ENCODE results near the gene AADAC. TPM values are rescaled to one million over a fixed set of nuclear protein-coding genes. Genes with fewer than 3 reads are reported as not detected.

AADAC gene
- total RNA-seq, 1 experiment from 2014 or later = 0.43 TPM

DNA sequence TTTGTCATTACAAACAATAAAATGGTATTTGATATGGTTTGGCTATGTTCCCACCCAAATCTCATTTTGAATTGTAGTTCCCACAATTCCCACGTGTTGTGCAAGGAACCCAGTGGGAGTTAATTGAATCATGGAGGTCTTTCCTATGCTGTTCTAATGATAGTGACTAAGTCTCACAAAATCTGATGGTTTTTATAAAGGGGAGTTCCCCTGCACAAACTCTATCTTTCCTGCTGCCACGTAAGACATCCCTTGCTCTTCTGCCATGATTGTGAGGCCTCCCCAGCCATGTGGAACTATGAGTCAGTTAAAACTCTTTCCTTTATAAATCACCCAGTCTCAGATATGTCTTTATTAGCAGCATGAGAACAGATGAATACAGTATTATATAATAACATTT, 15.4 kb upstream of the AADAC start:
- BruUV-seq (replicated peaks) = no TSS peak
- Histone ChIP-seq H3K9me3 (ENCODE audit: low read depth, low read length, poor library complexity, severe bottlenecking) (no peaks in the 10 kb centered on the region), H3K4me1 (ENCODE audit: insufficient read depth, low read length, poor library complexity, severe bottlenecking) (peaks cover 7% of the 10 kb centered on the region), H3K27me3 (replicated peaks; ENCODE audit: insufficient read depth, low read depth, low read length, poor library complexity) (no peaks in the 10 kb centered on the region), H3K27ac (ENCODE audit: low read depth, low read length, poor library complexity, severe bottlenecking) (no peak overlapping the region), H3K36me3 (ENCODE audit: insufficient read depth, low read length, poor library complexity, severe bottlenecking) (no peaks in the 10 kb centered on the region), H3K4me3 (ENCODE audit: low read depth, low read length, poor library complexity, severe bottlenecking) (no peak overlapping the region)
- TF ChIP-seq CTCF (conservative IDR thresholded peaks at IDR 0.05; ENCODE audit: low read depth, low read length) = no peak
- no peak for TF ChIP-seq EZH2 (IDR thresholded peaks at IDR 0.05; ENCODE audit: borderline replicate concordance, low read depth, low read length, poor library complexity, severe bottlenecking)
- CTCF ChIA-PET = no interaction called here
- POLR2A ChIA-PET (ENCODE audit: low non-redundant PET) = no interaction called here
- no peak for DNase-seq (ENCODE audit: low spot score)
- intact Hi-C loops (cut with micrococcal nuclease; ENCODE audit: unreplicated experiment) = no loop called here

- ChIA-PET CTCF (no interaction called here), POLR2A (ENCODE audit: low non-redundant PET) (interaction anchor here (1.0 kb wide), 1 partner anchor 27 kb away, joined by 3 read pairs; no protein-coding TSS in a partner anchor)
- H3K9me3 ChIP-seq (ENCODE audit: low read depth, low read length, poor library complexity, severe bottlenecking) = no peaks in the 10 kb centered on the region
- H3K4me3 ChIP-seq (ENCODE audit: low read depth, low read length, poor library complexity, severe bottlenecking) = no peak overlapping the region
- no peaks in the 10 kb centered on the region for H3K27me3 ChIP-seq (replicated peaks; ENCODE audit: insufficient read depth, low read depth, low read length, poor library complexity)
- DNase-seq (ENCODE audit: low spot score) = peak; percentile 26
- TF ChIP-seq EZH2 (IDR thresholded peaks at IDR 0.05; ENCODE audit: borderline replicate concordance, low read depth, low read length, poor library complexity, severe bottlenecking) = no peak
- no peak for TF ChIP-seq CTCF (conservative IDR thresholded peaks at IDR 0.05; ENCODE audit: low read depth, low read length)
- H3K4me1 ChIP-seq (ENCODE audit: insufficient read depth, low read length, poor library complexity, severe bottlenecking) = peaks cover 7% of the 10 kb centered on the region
- no peak overlapping the region for H3K27ac ChIP-seq (ENCODE audit: low read depth, low read length, poor library complexity, severe bottlenecking)
- H3K36me3 ChIP-seq (ENCODE audit: insufficient read depth, low read length, poor library complexity, severe bottlenecking) = no peaks in the 10 kb centered on the region
- intact Hi-C loops (cut with micrococcal nuclease; ENCODE audit: unreplicated experiment) = no loop called here
- no TSS peak for BruUV-seq (replicated peaks)
Measured at GRCh38 chr3:151800431-151800830, 13.5 kb upstream of the AADAC start.

DNA sequence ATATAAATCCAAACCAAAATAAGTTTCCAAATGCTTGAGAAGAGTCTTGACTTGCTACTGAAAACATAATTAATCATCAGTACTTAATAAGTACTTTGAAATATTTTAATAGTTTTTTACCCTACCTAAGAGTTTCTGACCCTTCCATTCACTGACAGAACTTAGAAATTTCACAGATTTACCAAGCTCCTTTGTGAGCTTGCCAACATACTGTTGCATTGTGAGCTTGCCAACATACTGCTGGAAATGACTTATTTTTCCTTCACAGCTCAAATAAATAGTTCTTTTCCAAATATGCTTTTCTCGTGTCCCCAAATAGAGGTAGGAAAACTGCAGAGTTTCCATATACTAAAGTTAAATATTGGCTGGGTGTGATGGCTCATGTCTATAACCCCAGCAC, 9.6 kb upstream of the AADAC start:
- no peak overlapping the region for H3K27ac ChIP-seq (ENCODE audit: low read depth, low read length, poor library complexity, severe bottlenecking)
- no peak overlapping the region for H3K4me3 ChIP-seq (ENCODE audit: low read depth, low read length, poor library complexity, severe bottlenecking)
- no peak for DNase-seq (ENCODE audit: low spot score)
- ChIA-PET CTCF (no interaction called here), POLR2A (ENCODE audit: low non-redundant PET) (no interaction called here)
- TF ChIP-seq EZH2 (IDR thresholded peaks at IDR 0.05; ENCODE audit: borderline replicate concordance, low read depth, low read length, poor library complexity, severe bottlenecking) = no peak
- no peak for TF ChIP-seq CTCF (conservative IDR thresholded peaks at IDR 0.05; ENCODE audit: low read depth, low read length)
- intact Hi-C loops (cut with micrococcal nuclease; ENCODE audit: unreplicated experiment) = no loop called here
- BruUV-seq (replicated peaks) = no TSS peak
- no peaks in the 10 kb centered on the region for H3K27me3 ChIP-seq (replicated peaks; ENCODE audit: insufficient read depth, low read depth, low read length, poor library complexity)
- H3K4me1 ChIP-seq (ENCODE audit: insufficient read depth, low read length, poor library complexity, severe bottlenecking) = peaks cover 7% of the 10 kb centered on the region
- H3K36me3 ChIP-seq (ENCODE audit: insufficient read depth, low read length, poor library complexity, severe bottlenecking) = no peaks in the 10 kb centered on the region
- peaks cover 8% of the 10 kb centered on the region for H3K9me3 ChIP-seq (ENCODE audit: low read depth, low read length, poor library complexity, severe bottlenecking)
